Breast epithelium (tissue), 3 donors: ENCODE results near the gene RTEL1.

ENCODE experiments used
- CTCF ChIP-seq, 3 donors: fragments of 450-650 bp; IDR thresholded peaks; one replicate each; pipeline ENCODE4 v1.5.1; 2016 to 2017; ENCODE audit warnings: antibody characterized with exemption in 3 of 3, mild to moderate bottlenecking in 3 of 3, moderate library complexity in 3 of 3
- POLR2AphosphoS5 ChIP-seq, 3 donors: sonication (generic); formaldehyde crosslinking; IDR thresholded peaks; one replicate each; pipeline ENCODE4 v1.6.1; 2017; ENCODE audit warnings: antibody characterized with exemption in 3 of 3

- TF ChIP-seq CTCF (IDR thresholded peaks at IDR 0.05) (no peak), POLR2AphosphoS5 (IDR thresholded peaks at IDR 0.05) (no peak)
Observed at GRCh38 chr20:63733117-63733516, 75.0 kb downstream of the RTEL1 start.
